Esophagus (tissue), 2 donors: ENCODE measurements around the gene SUGP1. TPM values are rescaled to one million over a fixed set of nuclear protein-coding genes. Genes with fewer than 3 reads are reported as not detected.

Experiments
- H3K27ac ChIP-seq, 2 donors: one replicate each; pipeline ENCODE4 v1.5.1; 2013; ENCODE audit warnings: low read depth in 2 of 2, mild to moderate bottlenecking in 2 of 2, inconsistent platforms in 1 of 2, low read length in 1 of 2, moderate library complexity in 1 of 2
- H3K27me3 ChIP-seq, 2 donors: one replicate each; pipeline ENCODE4 v1.6.1; 2013; ENCODE audit warnings: low read length in 2 of 2, control low read depth in 1 of 2, mild to moderate bottlenecking in 1 of 2; ENCODE audit not compliant: insufficient read depth in 2 of 2, control insufficient read depth in 1 of 2
- H3K36me3 ChIP-seq, 2 donors: one replicate each; pipeline ENCODE4 v1.6.1; 2013; ENCODE audit warnings: low read length in 1 of 2; ENCODE audit not compliant: control insufficient read depth in 2 of 2, insufficient read depth in 2 of 2
- H3K4me1 ChIP-seq, 2 donors: one replicate each; pipeline ENCODE4 v1.6.1; 2013; ENCODE audit warnings: low read length in 1 of 2; ENCODE audit not compliant: control insufficient read depth in 2 of 2, insufficient read depth in 2 of 2
- H3K4me3 ChIP-seq, 2 donors: one replicate each; pipeline ENCODE4 v1.5.1; 2013; ENCODE audit warnings: low read length in 2 of 2, mild to moderate bottlenecking in 2 of 2, low read depth in 1 of 2, moderate library complexity in 1 of 2
- H3K9me3 ChIP-seq, 2 donors: one replicate each; pipeline ENCODE4 v1.6.1; 2013; ENCODE audit warnings: mild to moderate bottlenecking in 2 of 2, low read depth in 1 of 2, low read length in 1 of 2, moderate library complexity in 1 of 2; ENCODE audit not compliant: control insufficient read depth in 2 of 2, insufficient read depth in 1 of 2
- WGBS, 2 donors: extraction: QIAGEN DNeasy Blood & Tissue Kit; methylation state at CpG; one replicate each; pipeline ENCODE4 v1.1.7; 2013; 5-methylcytosine and 5-hydroxymethylcytosine counted together
- polyA plus RNA-seq, 2 donors: library from polyadenylated mRNA; stranded (reverse); fragments of 200-250 nt; gene quantifications; one replicate each; pipeline ENCODE4 v1.2.3, GENCODE V29; 2013
- donor health status: healthy with polysubstance abuse.
- donor health status: Bipolar disorder and iron deficiency.

Gene SUGP1
- polyA plus RNA-seq, 2 donors = 27.8 to 42.6 TPM

- H3K27ac ChIP-seq = peak overlapping the region in 1 of 2 donors; percentile 53
Observed at GRCh38 chr19:19329126-19329525, 8.8 kb upstream of the SUGP1 start.

GRCh38 chr19:19327672-19328071, 7.4 kb upstream of the SUGP1 start:
- Histone ChIP-seq H3K27ac (peak overlapping the region in 1 of 2 donors; percentile 62), H3K27me3 (no peaks in the 10 kb centered on the region), H3K9me3 (no peaks in the 10 kb centered on the region), H3K4me1 (no peaks in the 10 kb centered on the region), H3K4me3 (no peak overlapping the region), H3K36me3 (peaks cover 8 to 24% of the 10 kb centered on the region in 2 donors)
- WGBS, 2 donors = 94% methylated on average over 8 of the region's 8 CpGs

More at GRCh38 chr19:19329126-19329525, 8.8 kb upstream of the SUGP1 start:
- peaks cover 0 to 3% of the 10 kb centered on the region in 2 donors for H3K4me1 ChIP-seq
- H3K27me3 ChIP-seq = no peaks in the 10 kb centered on the region
- 50 to 68% methylated on average over 6 of the region's 6 CpGs for WGBS, 2 donors
- H3K4me3 ChIP-seq = no peak overlapping the region
- no peaks in the 10 kb centered on the region for H3K9me3 ChIP-seq
- peaks cover 8 to 25% of the 10 kb centered on the region in 2 donors for H3K36me3 ChIP-seq

DNA sequence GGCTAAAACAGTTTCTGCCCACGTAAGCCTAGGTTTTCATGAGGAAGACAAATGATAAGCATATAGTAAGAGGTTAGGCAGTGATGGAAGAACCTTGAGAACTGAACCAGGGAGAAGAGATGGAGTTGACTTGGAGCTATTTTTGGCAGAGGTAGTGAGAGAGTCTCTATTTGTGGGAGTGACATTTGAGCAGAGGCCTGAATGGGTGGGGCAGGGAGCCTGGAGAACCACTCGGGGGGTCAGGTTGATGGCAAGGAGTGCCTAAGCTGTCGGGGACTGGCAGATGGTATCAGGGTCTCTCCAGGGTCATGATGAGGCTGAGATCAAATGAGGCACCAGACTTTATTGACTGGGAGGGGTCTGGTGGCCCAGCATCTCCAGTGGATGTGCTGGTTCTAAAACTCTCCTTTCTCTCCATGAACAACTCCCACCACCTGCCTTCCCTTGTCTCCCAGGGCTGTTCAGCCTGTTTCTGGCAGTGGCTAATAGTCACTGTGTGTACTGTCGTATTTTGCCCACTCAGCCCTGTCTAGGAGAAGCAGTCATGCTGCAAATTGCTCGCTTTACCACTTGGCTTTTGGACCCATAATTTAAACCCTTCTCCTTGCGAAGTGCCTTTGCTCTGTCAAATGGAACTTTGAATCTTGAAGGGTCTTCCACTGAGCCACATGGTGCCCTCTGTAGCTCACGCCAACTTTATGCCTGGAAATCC, 3.9 kb upstream of the SUGP1 start:
- no peaks in the 10 kb centered on the region for H3K9me3 ChIP-seq
- WGBS, 2 donors = 84% methylated on average over 7 of the region's 7 CpGs
- no peak overlapping the region for H3K4me3 ChIP-seq
- peak overlapping the region; percentile 28 to 67 for H3K27ac ChIP-seq
- peaks cover 3 to 14% of the 10 kb centered on the region in 2 donors for H3K36me3 ChIP-seq
- H3K4me1 ChIP-seq = peaks cover 3 to 4% of the 10 kb centered on the region in 2 donors
- no peaks in the 10 kb centered on the region for H3K27me3 ChIP-seq

GRCh38 chr19:19321141-19321577, 850 bp upstream of the SUGP1 start:
- Histone ChIP-seq H3K4me1 (peaks cover 4 to 5% of the 10 kb centered on the region in 2 donors), H3K9me3 (no peaks in the 10 kb centered on the region)

GRCh38 chr19:19319732-19320360, 463 bp downstream of the SUGP1 start:
- WGBS, 2 donors = 5% methylated on average over 32 of the region's 32 CpGs
- no peaks in the 10 kb centered on the region for H3K27me3 ChIP-seq
- H3K27ac ChIP-seq = peak overlapping the region; percentile 82 to 88
- no peaks in the 10 kb centered on the region for H3K9me3 ChIP-seq
- peaks cover 4 to 21% of the 10 kb centered on the region in 2 donors for H3K36me3 ChIP-seq
- H3K4me3 ChIP-seq = peak overlapping the region; percentile 98 to 99
- peaks cover 4 to 5% of the 10 kb centered on the region in 2 donors for H3K4me1 ChIP-seq

More at GRCh38 chr19:19321141-19321577, 850 bp upstream of the SUGP1 start:
- peak overlapping the region; percentile 98 to 99 for H3K4me3 ChIP-seq
- peak overlapping the region; percentile 82 to 88 for H3K27ac ChIP-seq
- WGBS, 2 donors = 1 to 2% methylated on average over 33 to 34 of the region's 34 CpGs
- no peaks in the 10 kb centered on the region for H3K27me3 ChIP-seq
- peaks cover under 1 to 12% of the 10 kb centered on the region in 2 donors for H3K36me3 ChIP-seq

GRCh38 chr19:19316082-19316481, 4.2 kb downstream of the SUGP1 start:
- H3K36me3 ChIP-seq = peaks cover 4 to 14% of the 10 kb centered on the region in 2 donors
- H3K27me3 ChIP-seq = no peaks in the 10 kb centered on the region
- no peak overlapping the region for H3K4me3 ChIP-seq
- no peaks in the 10 kb centered on the region for H3K9me3 ChIP-seq
- peaks cover 2 to 5% of the 10 kb centered on the region in 2 donors for H3K4me1 ChIP-seq
- WGBS, 2 donors = 92 to 96% methylated on average over 1 of the region's 1 CpG
- no peak overlapping the region for H3K27ac ChIP-seq

DNA sequence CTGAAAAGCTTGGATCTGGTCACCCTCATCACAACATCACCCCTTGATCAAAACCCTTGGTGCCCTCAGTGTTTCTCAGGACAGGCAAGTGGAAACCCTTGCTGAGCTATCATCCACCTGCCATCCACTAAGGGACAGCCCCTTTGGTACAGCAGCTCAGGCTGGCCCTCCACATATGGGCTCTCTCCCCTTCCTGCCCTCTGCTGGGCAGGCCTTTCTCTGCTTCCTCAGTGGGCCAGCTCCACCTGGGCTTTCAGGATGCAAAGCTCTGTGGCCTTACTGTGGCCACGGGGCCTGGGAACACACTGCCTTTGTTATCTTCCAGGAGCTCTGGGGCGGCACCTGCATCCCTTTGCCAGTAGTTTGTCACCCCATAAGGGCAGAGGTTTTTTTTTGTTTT, 4.9 kb downstream of the SUGP1 start:
- Histone ChIP-seq H3K36me3 (peaks cover 4 to 14% of the 10 kb centered on the region in 2 donors), H3K4me3 (no peak overlapping the region), H3K27ac (no peak overlapping the region), H3K9me3 (no peaks in the 10 kb centered on the region), H3K27me3 (no peaks in the 10 kb centered on the region), H3K4me1 (peaks cover 2 to 5% of the 10 kb centered on the region in 2 donors)
- 87 to 97% methylated on average over 2 of the region's 2 CpGs for WGBS, 2 donors

DNA sequence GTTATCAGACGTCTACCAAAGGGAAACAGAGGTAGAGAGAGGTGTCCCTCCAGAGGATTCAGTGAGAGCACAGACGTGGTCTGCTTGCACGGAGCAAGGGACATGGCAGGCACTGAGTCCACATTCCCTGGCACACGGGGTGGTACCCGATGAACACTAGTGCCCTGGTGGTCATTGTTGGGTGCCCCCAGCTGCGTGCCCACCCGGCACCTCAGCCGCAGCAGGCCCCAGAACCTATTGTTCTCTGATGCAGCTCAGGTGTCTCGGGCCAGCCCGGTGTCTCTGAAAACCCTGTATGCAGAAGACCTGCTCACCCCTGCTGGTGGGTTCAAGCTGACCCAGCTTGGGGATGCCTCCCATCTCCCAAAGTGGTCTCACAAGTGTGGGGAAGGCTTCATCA, 11.9 kb downstream of the SUGP1 start:
- H3K4me3 ChIP-seq = no peak overlapping the region
- 94 to 99% methylated on average over 10 of the region's 10 CpGs for WGBS, 2 donors
- H3K4me1 ChIP-seq = no peaks in the 10 kb centered on the region
- no peaks in the 10 kb centered on the region for H3K9me3 ChIP-seq
- H3K36me3 ChIP-seq = peaks cover 3 to 31% of the 10 kb centered on the region in 2 donors
- no peak overlapping the region for H3K27ac ChIP-seq
- H3K27me3 ChIP-seq = no peaks in the 10 kb centered on the region

DNA sequence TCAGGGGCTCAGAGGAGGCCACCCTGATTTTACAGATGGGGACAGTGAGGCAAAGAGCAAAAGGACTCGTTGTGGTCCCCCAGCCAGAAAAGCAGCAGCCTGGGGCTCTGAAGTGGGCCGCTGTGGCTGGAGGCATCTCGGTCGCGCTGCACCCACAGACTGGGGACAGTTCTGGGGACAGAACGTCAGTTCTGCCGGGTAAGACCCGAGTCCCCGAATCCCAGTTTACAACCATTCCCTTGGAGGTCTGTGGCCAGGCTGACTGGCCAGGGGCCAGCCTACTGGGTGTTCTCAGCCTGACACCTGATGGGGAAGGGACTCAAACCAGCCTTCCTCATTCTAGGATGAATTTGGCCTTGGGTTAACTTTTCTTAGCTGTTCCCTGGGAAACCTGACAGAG, 14.1 kb downstream of the SUGP1 start:
- H3K4me3 ChIP-seq = no peak overlapping the region
- H3K27ac ChIP-seq = no peak overlapping the region
- H3K36me3 ChIP-seq = peaks cover 13 to 50% of the 10 kb centered on the region in 2 donors
- no peaks in the 10 kb centered on the region for H3K9me3 ChIP-seq
- WGBS, 2 donors = 92 to 95% methylated on average over 9 of the region's 9 CpGs
- H3K4me1 ChIP-seq = no peaks in the 10 kb centered on the region
- H3K27me3 ChIP-seq = no peaks in the 10 kb centered on the region
